CD14-positive monocyte (primary cell): ENCODE results near the gene FRMPD3. TPM values are rescaled to one million over a fixed set of nuclear protein-coding genes. Genes with fewer than 3 reads are reported as not detected.

Experiments
- DNase-seq, 3 donors: peaks; one replicate each; pipeline ENCODE4 v3.0.0-alpha.2; 2011 to 2022
- H2AFZ ChIP-seq: 2 replicates; pipeline ENCODE4 v1.6.0; 2012; ENCODE audit warnings: mild to moderate bottlenecking, low read depth, low read length, inconsistent platforms; ENCODE audit not compliant: insufficient read depth, poor library complexity, severe bottlenecking
- H3K27ac ChIP-seq, 2 donors: 1 replicate in 1 of 2; 2 replicates in 1 of 2; pipeline ENCODE4 v1.5.1; 2012 to 2013; ENCODE audit warnings: low read length in 2 of 2, control low read depth in 1 of 2, inconsistent platforms in 1 of 2, low read depth in 1 of 2, mild to moderate bottlenecking in 1 of 2
- H3K27me3 ChIP-seq, 2 donors: one replicate each; pipeline versions ENCODE4 v1.6.0 to v1.6.1; 2011 to 2013; ENCODE audit warnings: low read length in 2 of 2; ENCODE audit not compliant: control insufficient read depth in 2 of 2, insufficient read depth in 2 of 2
- H3K36me3 ChIP-seq, 2 donors: replicated peaks in 1 of 2; 1 replicate in 1 of 2; 2 replicates in 1 of 2; pipeline versions ENCODE4 v1.5.1 to v1.6.1; 2012 to 2013; ENCODE audit warnings: low read length in 2 of 2, control low read depth in 1 of 2, inconsistent platforms in 1 of 2, mild to moderate bottlenecking in 1 of 2; ENCODE audit not compliant: insufficient read depth in 2 of 2, control insufficient read depth in 1 of 2
- H3K4me1 ChIP-seq, 2 donors: 1 replicate in 1 of 2; 2 replicates in 1 of 2; pipeline versions ENCODE4 v1.5.1 to v1.6.1; 2012 to 2013; ENCODE audit warnings: low read length in 2 of 2, control low read depth in 1 of 2, inconsistent platforms in 1 of 2, mild to moderate bottlenecking in 1 of 2, moderate library complexity in 1 of 2; ENCODE audit not compliant: insufficient read depth in 2 of 2, control insufficient read depth in 1 of 2
- H3K4me2 ChIP-seq: replicated peaks from 2 replicates; pipeline ENCODE3; 2012; ENCODE audit warnings: low read length, moderate library complexity, mild to moderate bottlenecking; ENCODE audit not compliant: poor library complexity, severe bottlenecking; ENCODE audit errors: extremely low read depth
- H3K4me3 ChIP-seq, 3 experiments: fragments of 200-600 bp in 1 of 3; sonication (generic) in 1 of 3; replicated peaks in 1 of 3; 1 replicate in 2 of 3; 2 replicates in 1 of 3; pipeline ENCODE4 v1.5.1; 2011 to 2013; ENCODE audit warnings: low read length in 3 of 3, mild to moderate bottlenecking in 3 of 3, control low read depth in 2 of 3, low read depth in 2 of 3, inconsistent platforms in 1 of 3, moderate library complexity in 1 of 3
- H3K79me2 ChIP-seq: 2 replicates; pipeline ENCODE4 v1.6.0; 2012; ENCODE audit warnings: mild to moderate bottlenecking, control low read depth, inconsistent platforms, low read length, moderate library complexity; ENCODE audit not compliant: insufficient read depth
- H3K9ac ChIP-seq: 2 replicates; pipeline ENCODE4 v1.6.0; 2017; ENCODE audit warnings: low read length, mild to moderate bottlenecking; ENCODE audit not compliant: insufficient read depth, poor library complexity, severe bottlenecking
- H3K9me3 ChIP-seq, 2 donors: replicated peaks in 1 of 2; 1 replicate in 1 of 2; 2 replicates in 1 of 2; pipeline versions ENCODE4 v1.5.1 to v1.6.1; 2012 to 2013; ENCODE audit warnings: low read length in 2 of 2, control low read depth in 1 of 2; ENCODE audit not compliant: control insufficient read depth in 1 of 2, insufficient read depth in 1 of 2
- H4K20me1 ChIP-seq: 2 replicates; pipeline ENCODE4 v1.6.0; 2012; ENCODE audit warnings: mild to moderate bottlenecking, low read length, control low read depth, moderate library complexity; ENCODE audit not compliant: insufficient read depth
- H3K27ac Mint-ChIP-seq, 7 donors: one replicate each; pipeline ENCODE4 v1.8.0; 2020; ENCODE audit warnings: mild to moderate bottlenecking in 7 of 7, mixed read lengths in 7 of 7, moderate library complexity in 6 of 7, inconsistent platforms in 2 of 7
- H3K27me3 Mint-ChIP-seq, 3 donors: one replicate each; pipeline ENCODE4 v1.8.0; 2021 to 2022; ENCODE audit warnings: low read depth in 3 of 3, mild to moderate bottlenecking in 3 of 3, mixed read lengths in 3 of 3, moderate library complexity in 3 of 3, inconsistent platforms in 1 of 3
- H3K36me3 Mint-ChIP-seq, 2 donors: one replicate each; pipeline ENCODE4 v1.8.0; 2020; ENCODE audit warnings: mixed read lengths in 2 of 2, inconsistent platforms in 1 of 2, mild to moderate bottlenecking in 1 of 2
- H3K4me1 Mint-ChIP-seq: one replicate; pipeline ENCODE4 v1.8.0; 2020; ENCODE audit warnings: mild to moderate bottlenecking, mixed read lengths
- H3K4me3 Mint-ChIP-seq, 2 donors: one replicate each; pipeline ENCODE4 v1.8.0; 2020; ENCODE audit warnings: mild to moderate bottlenecking in 2 of 2, mixed read lengths in 2 of 2, moderate library complexity in 1 of 2
- H3K9me3 Mint-ChIP-seq, 7 donors: one replicate each; pipeline ENCODE4 v1.8.0; 2020 to 2022; ENCODE audit warnings: mixed read lengths in 7 of 7, mild to moderate bottlenecking in 6 of 7, moderate library complexity in 6 of 7, inconsistent platforms in 2 of 7
- WGBS: methylation state at CpG from one replicate; pipeline ENCODE4 v1.1.5; 2013; ENCODE audit warnings: missing lambda C conversion rate; ENCODE audit not compliant: insufficient coverage; 5-methylcytosine and 5-hydroxymethylcytosine counted together
- intact Hi-C, 2 donors: fragments of 100-400 bp; cut with micrococcal nuclease; formaldehyde crosslinking; loops; one replicate each; pipeline versions ENCODE4 v1.15.0 to v1.15.1; 2023
- polyA plus RNA-seq, 3 donors: library from polyadenylated mRNA; depleted of rRNA in 1 of 3; unstranded in 2 of 3; stranded (reverse) in 1 of 3; fragments of 300-500 nt in 2 of 3; fragments of >200 nt in 1 of 3; fragmentation: Illumina TruSeq in 2 of 3; gene quantifications; 1 replicate in 2 of 3; 2 replicates in 1 of 3; pipeline ENCODE4 v1.2.3, GENCODE V29; 2012 to 2021
- TF ChIP-seq, protein P1 (sequence below): fragments of 200-600 bp; IDR thresholded peaks from one replicate; pipeline ENCODE4 v1.8.0; 2022; ENCODE audit warnings: antibody characterized with exemption, mild to moderate bottlenecking

Gene FRMPD3
- polyA plus RNA-seq, 3 donors: not detected

GRCh38 chrX:107496786-107497185, 47.3 kb downstream of the FRMPD3 start:
- no peaks in the 10 kb centered on the region for H3K36me3 ChIP-seq
- Mint-ChIP-seq H3K4me3 (no peak overlapping the region), H3K27ac (no peak overlapping the region), H3K36me3 (no peaks in the 10 kb centered on the region), H3K4me1 (no peaks in the 10 kb centered on the region), H3K27me3 (peaks cover 5 to 9% (median 6%) of the 10 kb centered on the region in 3 donors), H3K9me3 (peaks cover 0 to under 1% (median 0%) of the 10 kb centered on the region in 7 donors)
- no peaks in the 10 kb centered on the region for H3K79me2 ChIP-seq
- no peak overlapping the region for H3K4me2 ChIP-seq
- no peaks in the 10 kb centered on the region for H4K20me1 ChIP-seq
- intact Hi-C loops: no loop called here
- no peak overlapping the region for H2AFZ ChIP-seq
- H3K4me1 ChIP-seq: no peaks in the 10 kb centered on the region
- TF ChIP-seq, protein P1, sequence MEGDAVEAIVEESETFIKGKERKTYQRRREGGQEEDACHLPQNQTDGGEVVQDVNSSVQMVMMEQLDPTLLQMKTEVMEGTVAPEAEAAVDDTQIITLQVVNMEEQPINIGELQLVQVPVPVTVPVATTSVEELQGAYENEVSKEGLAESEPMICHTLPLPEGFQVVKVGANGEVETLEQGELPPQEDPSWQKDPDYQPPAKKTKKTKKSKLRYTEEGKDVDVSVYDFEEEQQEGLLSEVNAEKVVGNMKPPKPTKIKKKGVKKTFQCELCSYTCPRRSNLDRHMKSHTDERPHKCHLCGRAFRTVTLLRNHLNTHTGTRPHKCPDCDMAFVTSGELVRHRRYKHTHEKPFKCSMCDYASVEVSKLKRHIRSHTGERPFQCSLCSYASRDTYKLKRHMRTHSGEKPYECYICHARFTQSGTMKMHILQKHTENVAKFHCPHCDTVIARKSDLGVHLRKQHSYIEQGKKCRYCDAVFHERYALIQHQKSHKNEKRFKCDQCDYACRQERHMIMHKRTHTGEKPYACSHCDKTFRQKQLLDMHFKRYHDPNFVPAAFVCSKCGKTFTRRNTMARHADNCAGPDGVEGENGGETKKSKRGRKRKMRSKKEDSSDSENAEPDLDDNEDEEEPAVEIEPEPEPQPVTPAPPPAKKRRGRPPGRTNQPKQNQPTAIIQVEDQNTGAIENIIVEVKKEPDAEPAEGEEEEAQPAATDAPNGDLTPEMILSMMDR: no peak
- no peaks in the 10 kb centered on the region for H3K27me3 ChIP-seq
- no peak overlapping the region for H3K4me3 ChIP-seq
- WGBS: no CpG with 5 or more reads among the region's 3 CpGs
- no peak overlapping the region for H3K9ac ChIP-seq
- no peak for DNase-seq
- no peaks in the 10 kb centered on the region for H3K9me3 ChIP-seq
- no peak overlapping the region for H3K27ac ChIP-seq

Other genes starting within 250 kb of the FRMPD3 start
- under 1 TPM in 1 of 3 donors, not detected in 2; 0.09 TPM for gene NUP62CL, start 243.2 kb upstream of the FRMPD3 start, polyA plus RNA-seq
- gene DNAAF6, start 243.0 kb upstream of the FRMPD3 start, polyA plus RNA-seq: not detected
- gene PRPS1, start 178.9 kb downstream of the FRMPD3 start, polyA plus RNA-seq: 10 to 100 TPM; 10.4 to 11.8 (median 11.4) TPM